ENCODE results near the gene OR11L1.
A peak's percentile ranks its signal among the peaks of the same experiment; 100 is the strongest.

OR11L1 gene

GRCh38 chr1:247841796-247842195, at the start of gene OR11L1:
TSS of gene OR11L1 (minus strand) at chr1:247841896. CDS start at chr1:247841896, 0 bp downstream.
- DNase-seq: no peak

GRCh38 chr1:247884797-247885413, 43.2 kb upstream of the OR11L1 start:
- DNase-seq: no peak

GRCh38 chr1:247883346-247883745, 41.6 kb upstream of the OR11L1 start:
- DNase-seq: no peak

GRCh38 chr1:247865416-247865815, 23.7 kb upstream of the OR11L1 start:
- DNase-seq: no peak

- no peak for DNase-seq
Observed at GRCh38 chr1:247864644-247865043, 22.9 kb upstream of the OR11L1 start.

GRCh38 chr1:247862756-247863155, 21.1 kb upstream of the OR11L1 start:
- no peak for DNase-seq

- no peak for DNase-seq
Observed at GRCh38 chr1:247857985-247858619, 16.4 kb upstream of the OR11L1 start.

- peak in 1 of 2 experiments; percentile 15 for DNase-seq
Observed at GRCh38 chr1:247857069-247857984, 15.6 kb upstream of the OR11L1 start, which contains the start of gene TRIM58. TSS of gene TRIM58 (plus strand) at chr1:247857187. CDS start at chr1:247857247, 60 bp downstream.

GRCh38 chr1:247855911-247856310, 14.2 kb upstream of the OR11L1 start:
- DNase-seq: no peak

GRCh38 chr1:247854899-247855545, 13.3 kb upstream of the OR11L1 start:
- DNase-seq: no peak

- no peak for DNase-seq
Observed at GRCh38 chr1:247849616-247850015, 7.9 kb upstream of the OR11L1 start.

- DNase-seq: no peak
Observed at GRCh38 chr1:247848346-247848745, 6.7 kb upstream of the OR11L1 start.

GRCh38 chr1:247845693-247846017, 4.0 kb upstream of the OR11L1 start:
- no peak for DNase-seq

- no peak for DNase-seq
Observed at GRCh38 chr1:247845011-247845692, 3.5 kb upstream of the OR11L1 start.

GRCh38 chr1:247843411-247843810, 1.7 kb upstream of the OR11L1 start:
- no peak for DNase-seq

- no peak for DNase-seq
Observed at GRCh38 chr1:247840818-247841217, 878 bp downstream of the OR11L1 start.

GRCh38 chr1:247833601-247834000, 8.1 kb downstream of the OR11L1 start:
- no peak for DNase-seq

- DNase-seq: no peak
Observed at GRCh38 chr1:247829656-247830055, 12.0 kb downstream of the OR11L1 start.

GRCh38 chr1:247825362-247825761, 16.3 kb downstream of the OR11L1 start:
- DNase-seq: no peak

GRCh38 chr1:247824023-247824422, 17.7 kb downstream of the OR11L1 start, which contains the start of gene OR14A16:
TSS of gene OR14A16 (minus strand) at chr1:247824119. CDS start at chr1:247815729, 8,390 bp downstream.
- no peak for DNase-seq

GRCh38 chr1:247822060-247822459, 19.6 kb downstream of the OR11L1 start:
- DNase-seq: no peak

- no peak for DNase-seq
Observed at GRCh38 chr1:247812637-247813036, 29.1 kb downstream of the OR11L1 start.

Measured in stimulated activated CD4-positive, alpha-beta T cell treated with anti-CD3 and anti-CD28 coated beads, Interleukin-4, amount 100 ng/mL, for 4 hours (primary cell).